Ramos (cell line): ENCODE measurements around the gene TIMM10.

ENCODE experiments used
- in situ Hi-C: fragments of 300-500 bp; cut with MboI; formaldehyde crosslinking; loops from one replicate; pipeline ENCODE4 v1.14.3; 2022; ENCODE audit warnings: low sequenced_read_pairs; ENCODE audit not compliant: unreplicated experiment

The TIMM10 gene

GRCh38 chr11:57508341-57509170, 22.0 kb downstream of the TIMM10 start:
- in situ Hi-C loops, result no loop called here

- in situ Hi-C loops, result no loop called here
Measured at GRCh38 chr11:57506522-57506921, 24.0 kb downstream of the TIMM10 start.

- in situ Hi-C loops, result no loop called here
Measured at GRCh38 chr11:57504511-57504910, 26.0 kb downstream of the TIMM10 start.

- in situ Hi-C loops, result no loop called here
Measured at GRCh38 chr11:57502870-57503269, 27.7 kb downstream of the TIMM10 start.

DNA sequence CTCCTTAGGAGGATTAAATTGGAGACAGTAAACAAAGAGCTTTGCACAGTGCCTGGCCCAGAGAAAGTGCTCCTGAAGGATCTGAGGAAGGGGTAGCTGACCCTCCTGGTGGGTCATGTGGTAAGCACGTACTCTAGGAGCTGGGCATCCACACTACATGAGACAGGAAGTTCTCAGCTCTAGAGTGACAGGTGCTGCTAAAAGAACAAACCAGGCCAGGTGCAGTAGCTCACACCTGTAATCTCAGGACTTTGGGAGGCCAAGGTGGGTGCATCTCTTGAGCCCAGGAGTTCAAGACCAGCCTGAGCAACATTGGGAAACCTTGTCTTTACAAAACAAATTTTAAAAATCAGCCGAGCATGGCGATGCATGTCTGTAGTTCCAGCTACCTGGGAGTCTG, 28.2 kb downstream of the TIMM10 start:
- in situ Hi-C loops, result no loop called here

DNA sequence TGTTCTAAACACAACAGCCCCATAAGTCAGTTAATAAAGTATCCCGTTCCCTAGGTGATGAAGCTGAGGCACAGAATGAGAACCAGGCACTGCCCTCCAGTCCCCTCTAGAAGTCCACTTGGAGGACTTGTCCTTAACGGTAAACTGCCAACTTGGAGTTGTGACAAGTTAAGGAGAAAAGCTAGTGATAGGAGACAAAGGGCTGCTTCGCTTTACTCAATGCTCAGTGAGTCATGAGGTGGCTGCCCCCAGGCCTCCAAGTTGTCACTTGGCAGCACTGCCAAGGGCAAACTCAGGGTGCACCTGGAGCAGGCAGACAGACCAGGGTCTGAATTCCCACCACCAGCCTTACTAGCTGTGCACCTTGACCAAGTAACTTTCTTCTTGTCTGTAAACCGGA, 28.6 kb downstream of the TIMM10 start:
- in situ Hi-C loops, result no loop called here

- in situ Hi-C loops, result no loop called here
Measured at GRCh38 chr11:57500926-57501325, 29.6 kb downstream of the TIMM10 start.

- in situ Hi-C loops, result no loop called here
Measured at GRCh38 chr11:57500515-57500914, 30.0 kb downstream of the TIMM10 start.

DNA sequence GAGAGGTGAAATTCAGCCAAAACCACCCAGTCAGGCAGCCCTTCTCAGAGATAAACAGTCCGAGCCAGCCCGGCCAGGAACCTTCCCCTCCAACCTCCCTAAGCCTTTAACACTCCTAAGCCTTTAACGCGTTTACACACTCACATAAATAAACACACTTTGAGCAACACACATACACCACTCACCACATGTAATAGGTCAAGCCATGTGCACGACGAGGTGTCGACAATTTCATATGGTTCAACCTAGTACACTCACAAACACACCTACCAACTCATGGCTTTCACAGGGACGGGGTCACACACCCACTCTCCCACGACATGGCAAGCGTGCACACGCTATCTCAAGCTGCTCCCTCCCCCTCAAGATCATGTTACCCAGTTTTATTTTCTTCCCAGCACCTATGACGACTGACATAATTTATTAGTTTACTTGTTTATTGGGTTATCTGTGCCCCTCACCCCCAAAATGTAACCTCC, 30.5 kb downstream of the TIMM10 start:
- in situ Hi-C loops, result no loop called here

DNA sequence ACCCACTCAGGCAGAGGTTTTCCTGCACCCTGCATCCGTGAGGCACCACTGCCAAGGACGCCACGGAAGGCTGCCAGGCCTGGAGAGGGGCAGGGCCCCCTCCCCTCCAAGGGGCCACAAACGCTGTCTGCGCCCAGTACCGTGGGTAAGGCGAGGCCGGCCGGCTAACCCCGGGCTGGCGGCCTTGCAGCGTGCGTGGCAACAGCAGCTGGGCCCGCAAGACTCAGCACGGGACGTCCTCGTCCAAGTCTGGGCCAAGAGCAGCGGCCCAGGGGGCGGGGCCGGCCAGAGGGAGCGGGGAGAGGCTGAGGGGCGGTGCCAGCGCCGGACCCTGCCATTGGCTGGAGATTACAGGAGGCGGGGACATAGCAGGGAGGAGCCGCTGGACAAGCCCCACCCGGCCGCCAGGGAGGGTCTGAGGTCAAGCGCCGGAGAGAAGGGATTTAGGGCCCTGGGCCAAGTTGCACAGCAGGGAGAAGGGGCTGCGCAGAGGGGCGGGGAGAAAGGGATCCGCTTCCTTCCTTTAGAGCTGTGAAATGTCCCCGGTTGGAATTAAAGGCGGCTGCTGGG, 31.1 kb downstream of the TIMM10 start:
- in situ Hi-C loops, result no loop called here

- in situ Hi-C loops, result no loop called here
Measured at GRCh38 chr11:57498540-57498939, 32.0 kb downstream of the TIMM10 start.

DNA sequence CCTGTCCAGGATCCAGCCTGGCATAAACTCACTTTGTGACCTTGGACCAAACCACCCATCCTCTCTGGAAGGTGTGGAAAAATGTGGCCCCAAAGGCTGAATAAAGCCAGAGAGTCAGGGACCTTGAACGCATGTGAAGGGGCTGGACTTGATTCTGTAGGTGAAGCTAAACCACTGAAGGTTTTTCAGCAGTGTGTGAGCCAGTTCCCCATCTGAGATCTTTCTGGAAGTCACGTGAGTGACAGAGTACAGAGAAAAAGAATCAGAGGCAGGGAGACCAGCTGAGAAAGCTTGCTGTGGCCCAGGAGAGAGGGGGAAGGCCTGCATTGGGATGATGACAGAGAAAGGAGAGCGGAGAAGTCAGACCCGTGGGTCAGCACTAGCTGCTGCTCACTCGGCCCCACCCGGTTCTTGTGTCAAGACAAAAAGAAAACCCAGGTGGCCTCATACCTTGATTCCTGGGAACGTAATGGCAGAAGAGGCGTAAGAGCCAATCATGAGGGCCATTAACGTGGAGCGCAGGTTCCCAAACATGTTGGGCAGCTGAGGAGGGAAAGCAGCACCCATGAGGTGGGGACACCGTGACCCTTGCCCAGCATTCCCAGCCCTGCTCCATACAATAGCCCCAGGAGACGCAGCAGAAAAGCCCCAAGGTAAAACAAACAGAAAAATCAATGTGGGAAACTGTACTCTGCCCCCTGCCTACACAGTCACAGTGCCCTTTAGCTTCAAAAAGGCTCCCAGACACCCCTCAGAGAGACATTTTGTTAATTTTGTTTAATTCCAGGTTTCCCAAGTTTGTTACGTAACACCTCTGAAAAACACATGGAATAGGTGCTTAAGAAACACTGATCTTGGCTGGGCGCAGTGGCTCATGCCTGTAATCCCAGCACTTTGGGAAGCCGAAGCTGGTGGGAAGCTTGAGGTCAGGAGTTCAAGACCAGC, 33.0 kb downstream of the TIMM10 start:
- in situ Hi-C loops, result no loop called here

DNA sequence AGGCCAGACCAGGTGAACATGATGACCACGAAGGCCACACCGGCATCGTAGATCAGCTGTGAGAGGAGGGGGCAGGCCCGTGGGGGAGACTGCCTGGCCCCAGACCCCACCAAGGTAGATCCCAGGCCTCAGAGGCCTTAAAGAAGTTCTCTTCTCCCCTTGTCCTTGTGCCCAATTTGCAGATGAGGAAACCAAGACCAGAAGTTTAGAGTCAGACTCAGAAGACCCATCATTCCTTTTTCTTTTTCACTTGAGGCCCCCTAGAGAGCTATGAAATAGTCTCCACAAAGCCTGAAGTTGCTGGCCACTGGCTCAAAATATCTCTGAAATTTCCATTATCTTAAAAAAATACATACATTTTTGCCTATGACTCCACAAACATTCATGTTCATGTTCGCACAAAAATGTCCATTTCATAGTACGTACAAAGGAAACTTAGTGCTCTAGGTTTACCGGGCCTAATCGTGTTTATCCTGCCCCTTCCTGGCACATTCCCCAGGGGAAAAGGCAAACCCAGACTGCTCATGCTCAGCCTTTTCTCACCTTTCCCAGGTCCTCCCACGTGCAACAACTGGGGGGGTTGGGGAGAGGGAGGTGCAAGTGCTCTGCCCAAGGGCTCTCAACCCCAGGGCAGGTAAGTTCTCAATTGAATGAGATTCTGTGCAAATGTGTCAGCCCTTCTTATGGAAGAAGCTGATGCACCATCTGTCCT, 34.3 kb downstream of the TIMM10 start:
- in situ Hi-C loops, result no loop called here

DNA sequence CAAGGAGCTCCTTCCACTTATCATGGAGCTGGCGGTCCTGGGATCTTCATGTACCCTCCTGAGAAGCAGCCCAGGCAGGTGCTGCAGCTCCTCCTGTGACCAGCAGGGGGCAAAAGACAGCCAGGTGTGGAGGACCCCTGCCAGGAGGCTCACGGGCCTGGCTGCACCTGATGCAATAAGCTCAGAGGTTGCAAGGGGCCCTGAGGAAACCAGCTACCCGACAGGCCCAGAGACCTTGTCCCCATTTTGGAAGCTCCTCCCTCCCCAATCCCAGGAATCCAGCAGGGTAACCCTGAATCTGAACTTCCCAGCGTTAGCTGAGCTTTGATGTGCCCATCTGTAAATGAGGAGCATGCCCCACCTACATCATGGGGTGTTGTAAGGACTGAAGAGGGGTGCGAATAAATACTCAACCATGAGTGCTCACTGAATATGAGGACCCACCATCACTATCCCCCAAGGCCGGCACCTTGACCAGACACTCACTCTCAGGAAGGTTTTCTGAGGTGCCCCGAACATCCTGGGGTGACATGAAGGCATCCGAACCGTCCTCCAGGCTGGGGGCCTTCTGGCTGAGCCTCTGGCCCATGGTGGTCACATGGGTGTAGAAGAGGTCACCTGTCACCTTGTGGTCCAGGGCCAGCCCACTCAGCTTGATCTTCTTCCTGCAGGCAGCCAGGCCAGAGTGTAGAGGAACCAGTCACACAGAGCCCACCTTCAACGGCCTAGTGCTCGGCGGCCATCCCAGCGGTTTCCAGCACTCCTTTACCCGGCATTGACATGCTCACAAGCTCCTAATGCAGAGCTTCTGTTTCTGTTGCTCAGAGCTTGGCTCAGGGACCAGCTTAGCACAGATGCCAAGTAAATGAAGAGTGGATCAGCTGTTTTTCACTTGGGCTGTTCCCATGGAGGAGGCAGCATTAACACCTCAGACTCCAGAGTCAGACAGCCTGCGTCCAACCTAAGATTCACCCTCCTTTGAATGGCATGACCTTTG, 36.7 kb downstream of the TIMM10 start:
- in situ Hi-C loops, result loop anchor here (5.0 kb wide), 1 partner anchor 33 kb away; no protein-coding TSS in a partner anchor

- in situ Hi-C loops, result loop anchor here (5.0 kb wide), 1 partner anchor 36 kb away; no protein-coding TSS in a partner anchor
Measured at GRCh38 chr11:57491371-57492061, 39.0 kb downstream of the TIMM10 start.

- in situ Hi-C loops, result loop anchor here (5.0 kb wide), 1 partner anchor 37 kb away; no protein-coding TSS in a partner anchor
Measured at GRCh38 chr11:57490456-57491248, 39.9 kb downstream of the TIMM10 start.

GRCh38 chr11:57487920-57488659, 42.5 kb downstream of the TIMM10 start:
- in situ Hi-C loops, result no loop called here
